IMR-90 (cell line): ENCODE measurements around the gene PNKD. TPM values are rescaled to one million over a fixed set of nuclear protein-coding genes. Genes with fewer than 3 reads are reported as not detected.
A peak's percentile ranks its signal among the peaks of the same experiment; 100 is the strongest.

Experiments
- ATAC-seq: fragments of 200-7000 bp; cut with Tn5 transposase; 2 replicates; pipeline ENCODE4 v1.9.1; 2020; ENCODE audit warnings: low read depth, mild to moderate bottlenecking, moderate library complexity
- BruUV-seq: library from RNA; stranded (reverse); fragments of 400-500 nt; replicated peaks from 2 replicates; lab custom pipeline; 2021; lab: Mats Ljungman, UMichigan
- CTCF ChIA-PET: fragments of 300-600 bp; formaldehyde crosslinking; extraction: SDS; loops from one replicate; lab custom pipeline; 2021; ENCODE audit warnings: antibody characterized with exemption; lab: Yijun Ruan, JAX
- POLR2A ChIA-PET: fragments of 300-600 bp; sonication (Branson Sonifier 250); formaldehyde crosslinking; loops from one replicate; lab custom pipeline; 2022; ENCODE audit warnings: antibody characterized with exemption; ENCODE audit not compliant: unreplicated experiment; lab: Charles Lee
- DNase-seq: peaks from one replicate; pipeline ENCODE4 v3.0.0; 2013
- H2AFZ ChIP-seq: replicated peaks from 2 replicates; pipeline ENCODE3; 2013; ENCODE audit warnings: low read length, mild to moderate bottlenecking; ENCODE audit not compliant: poor library complexity
- H2AK5ac ChIP-seq: 2 replicates; pipeline ENCODE4 v1.6.1; 2013; ENCODE audit warnings: low read depth, low read length, inconsistent platforms
- H2AK9ac ChIP-seq: replicated peaks from 2 replicates; pipeline ENCODE3; 2013; ENCODE audit warnings: mild to moderate bottlenecking, low read depth, low read length, moderate library complexity; ENCODE audit not compliant: poor library complexity
- H2BK120ac ChIP-seq: 2 replicates; pipeline ENCODE4 v1.6.1; 2013; ENCODE audit warnings: low read depth, low read length, inconsistent platforms
- H2BK15ac ChIP-seq: 3 replicates; pipeline ENCODE4 v1.6.1; 2013; ENCODE audit warnings: low read depth, low read length, inconsistent platforms
- H2BK20ac ChIP-seq: 2 replicates; pipeline ENCODE4 v1.6.1; 2013; ENCODE audit warnings: low read depth, mild to moderate bottlenecking, inconsistent platforms, low read length, moderate library complexity
- H2BK5ac ChIP-seq: 2 replicates; pipeline ENCODE4 v1.6.1; 2013; ENCODE audit warnings: mild to moderate bottlenecking, low read depth, low read length, inconsistent platforms; ENCODE audit not compliant: poor library complexity, severe bottlenecking
- H3K14ac ChIP-seq: replicated peaks from 2 replicates; pipeline ENCODE4 v1.6.1; 2013; ENCODE audit warnings: low read depth, low read length, inconsistent platforms
- H3K18ac ChIP-seq: 2 replicates; pipeline ENCODE4 v1.6.1; 2013; ENCODE audit warnings: low read depth, low read length, control low read depth
- H3K23ac ChIP-seq: 2 replicates; pipeline ENCODE4 v1.6.1; 2013; ENCODE audit warnings: low read depth, low read length, inconsistent platforms
- H3K27ac ChIP-seq: 2 replicates; pipeline ENCODE4 v1.5.1; 2013; ENCODE audit warnings: mild to moderate bottlenecking, control low read depth, low read length; ENCODE audit not compliant: insufficient read depth
- H3K27me3 ChIP-seq: 2 replicates; pipeline ENCODE4 v1.6.1; 2013; ENCODE audit warnings: low read length; ENCODE audit not compliant: control insufficient read depth, insufficient read depth
- H3K36me3 ChIP-seq: 2 replicates; pipeline ENCODE4 v1.6.1; 2013; ENCODE audit warnings: low read length, mixed read lengths; ENCODE audit not compliant: control insufficient read depth, insufficient read depth
- H3K4ac ChIP-seq: 2 replicates; pipeline ENCODE4 v1.6.1; 2013; ENCODE audit warnings: low read depth, low read length, inconsistent platforms
- H3K4me1 ChIP-seq: 2 replicates; pipeline ENCODE4 v1.6.1; 2013; ENCODE audit warnings: low read length, mixed read lengths; ENCODE audit not compliant: control insufficient read depth, insufficient read depth
- H3K4me2 ChIP-seq: 2 replicates; pipeline ENCODE4 v1.6.1; 2013; ENCODE audit warnings: low read depth, mild to moderate bottlenecking, control low read depth, low read length, moderate library complexity
- H3K4me3 ChIP-seq: 2 replicates; pipeline ENCODE4 v1.5.1; 2013; ENCODE audit warnings: low read depth, mild to moderate bottlenecking, control low read depth, low read length, moderate library complexity; ENCODE audit not compliant: insufficient read depth
- H3K56ac ChIP-seq: 2 replicates; pipeline ENCODE4 v1.6.1; 2013; ENCODE audit warnings: low read length, inconsistent platforms; ENCODE audit not compliant: insufficient read depth; ENCODE audit errors: extremely low read depth
- H3K79me1 ChIP-seq, 2 experiments: 2 replicates each; pipeline ENCODE4 v1.6.1; 2013; ENCODE audit warnings: low read length in 2 of 2, inconsistent platforms in 1 of 2, low read depth in 1 of 2
- H3K9ac ChIP-seq: 2 replicates; pipeline ENCODE4 v1.6.1; 2013; ENCODE audit warnings: low read depth, low read length, control low read depth
- H3K9me1 ChIP-seq: 2 replicates; pipeline ENCODE4 v1.6.1; 2013; ENCODE audit warnings: low read length, inconsistent platforms; ENCODE audit not compliant: insufficient read depth
- H3K9me3 ChIP-seq: 2 replicates; pipeline ENCODE4 v1.6.1; 2013; ENCODE audit warnings: low read length; ENCODE audit not compliant: control insufficient read depth, insufficient read depth
- H4K20me1 ChIP-seq: 2 replicates; pipeline ENCODE4 v1.6.1; 2013; ENCODE audit warnings: low read length, inconsistent platforms; ENCODE audit not compliant: insufficient read depth
- H4K5ac ChIP-seq: 2 replicates; pipeline ENCODE4 v1.6.1; 2013; ENCODE audit warnings: mild to moderate bottlenecking, low read depth, low read length, control low read depth
- H4K8ac ChIP-seq, 2 experiments: 2 replicates each; pipeline ENCODE4 v1.6.1; 2013; ENCODE audit warnings: low read depth in 2 of 2, low read length in 2 of 2, control low read depth in 1 of 2, inconsistent platforms in 1 of 2
- H4K91ac ChIP-seq: 2 replicates; pipeline ENCODE4 v1.6.1; 2013; ENCODE audit warnings: low read depth, low read length, inconsistent platforms; ENCODE audit not compliant: insufficient read depth
- CTCF ChIP-seq: conservative IDR thresholded peaks from 2 replicates; pipeline ENCODE4 v1.5.1; 2012; ENCODE audit warnings: mild to moderate bottlenecking, low read depth, low read length, improper control_type of control experiment
- ELK1 ChIP-seq: fragments of 150-350 bp; IDR thresholded peaks from 2 replicates; pipeline ENCODE4 v1.6.1; 2016; ENCODE audit warnings: low read depth, mild to moderate bottlenecking, low read length, moderate library complexity, borderline replicate concordance
- MAZ ChIP-seq: IDR thresholded peaks from 2 replicates; pipeline ENCODE4 v1.6.1; 2012; ENCODE audit warnings: low read depth, mild to moderate bottlenecking, low read length, improper control_type of control experiment, moderate library complexity, borderline replicate concordance
- NFE2L2 ChIP-seq: fragments of 150-350 bp; IDR thresholded peaks from 2 replicates; pipeline ENCODE4 v1.6.1; 2016; ENCODE audit warnings: low read depth, mild to moderate bottlenecking, low read length
- RFX5 ChIP-seq: IDR thresholded peaks from 2 replicates; pipeline ENCODE4 v1.8.0; 2012; ENCODE audit warnings: low read depth, mild to moderate bottlenecking, low read length, moderate library complexity
- WGBS, 2 experiments: methylation state at CpG; one replicate each; pipeline versions ENCODE4 v1.1.5 to v1.1.7; 2013; ENCODE audit warnings: missing lambda C conversion rate in 2 of 2; ENCODE audit not compliant: insufficient read length in 1 of 2; ENCODE audit errors: extremely low coverage in 2 of 2; 5-methylcytosine and 5-hydroxymethylcytosine counted together
- dilution Hi-C: fragments of 300-500 bp; cut with HindIII; formaldehyde crosslinking; loops from one replicate; pipeline ENCODE4 v1.14.3; 2018; ENCODE audit warnings: low sequenced_read_pairs; ENCODE audit not compliant: unreplicated experiment
- in situ Hi-C: fragments of 300-500 bp; cut with MboI; formaldehyde crosslinking; loops from 3 replicates; pipeline ENCODE4 v1.14.3; 2019; ENCODE audit warnings: low sequenced_read_pairs, inconsistent platforms, mixed read lengths
- intact Hi-C: fragments of 100-400 bp; cut with micrococcal nuclease; formaldehyde crosslinking; loops from 2 replicates; pipeline ENCODE4 v1.10.0; 2022
- polyA plus RNA-seq, 3 experiments: library from polyadenylated mRNA; depleted of rRNA; stranded (reverse); fragments of >200 nt; gene quantifications; 2 replicates each; pipeline ENCODE4 v1.2.3, GENCODE V29; 2012; ENCODE audit warnings: low replicate concordance in 1 of 3
- total RNA-seq: library from RNA; depleted of rRNA; stranded (reverse); fragments of >200 nt; gene quantifications from 2 replicates; pipeline ENCODE4 v1.2.3, GENCODE V29; 2012

The PNKD gene
- total and polyA plus RNA-seq, 2 of the 4 experiments (the other 2 are of a cell fraction), result 19.2 to 68.5 TPM

- dilution Hi-C loops, result no loop called here
- H2BK15ac ChIP-seq, result no peak overlapping the region
- H3K9me1 ChIP-seq, result no peaks in the 10 kb centered on the region
- H3K4me1 ChIP-seq, result peaks cover 3% of the 10 kb centered on the region
- no peak overlapping the region for H3K18ac ChIP-seq
- H4K91ac ChIP-seq, result no peak overlapping the region
- no peak overlapping the region for H3K27ac ChIP-seq
- intact Hi-C loops, result no loop called here
- no peak overlapping the region for H3K14ac ChIP-seq
- H2AK9ac ChIP-seq, result no peak overlapping the region
- POLR2A ChIA-PET, result no interaction called here
- no peak overlapping the region for H3K23ac ChIP-seq
- no peaks in the 10 kb centered on the region for H3K9me3 ChIP-seq
- in situ Hi-C loops, result no loop called here
- no peak overlapping the region for H2AFZ ChIP-seq
- DNase-seq (peak; percentile 69), ATAC-seq (peak; percentile 73)
- H2AK5ac ChIP-seq, result no peak overlapping the region
- no peak overlapping the region for H3K56ac ChIP-seq
- peaks cover 11% of the 10 kb centered on the region for H3K27me3 ChIP-seq
- no peak for TF ChIP-seq ELK1
- TF ChIP-seq NFE2L2, result no peak
- TF ChIP-seq RFX5, result no peak
- TF ChIP-seq CTCF, result no peak
- no peak for TF ChIP-seq MAZ
- no CpG with 5 or more reads among the region's 2 CpGs for WGBS, 2 experiments
- H3K36me3 ChIP-seq, result no peaks in the 10 kb centered on the region
- no peak overlapping the region for H3K4me3 ChIP-seq
- no peak overlapping the region for H2BK5ac ChIP-seq
- H3K79me1 ChIP-seq, result no peaks in the 10 kb centered on the region
- BruUV-seq, result no TSS peak
- no peak overlapping the region for H3K9ac ChIP-seq
- no peaks in the 10 kb centered on the region for H4K20me1 ChIP-seq
- no peak overlapping the region for H3K4ac ChIP-seq
- no peak overlapping the region for H3K4me2 ChIP-seq
- no peak overlapping the region for H2BK120ac ChIP-seq
- CTCF ChIA-PET, result no interaction called here
- H4K8ac ChIP-seq, result 0 out of 4 replicates have a peak overlapping the region, but pooled peaks of 1 of the 2 experiments have one; percentile 4
- H2BK20ac ChIP-seq, result no peak overlapping the region
- H4K5ac ChIP-seq, result no peak overlapping the region
These were observed 104.9 kb downstream of the PNKD start for GRCh38 chr2:218375212-218375611.
